Measurements from ENCODE around the gene CELF2. TPM values are rescaled to one million over a fixed set of nuclear protein-coding genes. Genes with fewer than 3 reads are reported as not detected.

CELF2 gene
- total and polyA plus RNA-seq, 2 of the 4 experiments (the other 2 are of a cell fraction) = 3.5 to 6.6 TPM

- Histone ChIP-seq H2BK5ac (ENCODE audit: low read depth, low read length, poor library complexity, severe bottlenecking) (no peak overlapping the region), H3K36me3 (ENCODE audit: control insufficient read depth, insufficient read depth, low read length) (no peaks in the 10 kb centered on the region), H2BK15ac (ENCODE audit: low read depth, low read length) (no peak overlapping the region), H3K18ac (ENCODE audit: low read depth, low read length) (no peak overlapping the region), H3K27me3 (ENCODE audit: control insufficient read depth, insufficient read depth, low read length) (no peaks in the 10 kb centered on the region), H3K4me1 (ENCODE audit: control insufficient read depth, insufficient read depth, low read length) (no peaks in the 10 kb centered on the region), H2BK120ac (ENCODE audit: low read depth, low read length) (no peak overlapping the region), H4K5ac (ENCODE audit: low read depth, low read length) (no peak overlapping the region), H3K4me3 (ENCODE audit: insufficient read depth, low read depth, low read length) (no peak overlapping the region), H4K20me1 (ENCODE audit: insufficient read depth, low read length) (no peaks in the 10 kb centered on the region), H2BK20ac (ENCODE audit: low read depth, low read length) (no peak overlapping the region), H3K9ac (ENCODE audit: low read depth, low read length) (no peak overlapping the region), H3K4ac (ENCODE audit: low read depth, low read length) (no peak overlapping the region), H2AK9ac (replicated peaks; ENCODE audit: low read depth, low read length, poor library complexity) (no peak overlapping the region), H3K9me1 (ENCODE audit: insufficient read depth, low read length) (no peaks in the 10 kb centered on the region), H4K91ac (ENCODE audit: insufficient read depth, low read depth, low read length) (no peak overlapping the region), H2AK5ac (ENCODE audit: low read depth, low read length) (no peak overlapping the region), H3K23ac (ENCODE audit: low read depth, low read length) (no peak overlapping the region), H3K79me1 (ENCODE audit: low read depth in 1 of 2, low read length in 2 of 2) (no peaks in the 10 kb centered on the region), H4K8ac (ENCODE audit: low read depth in 2 of 2, low read length in 2 of 2) (no peak overlapping the region), H3K14ac (replicated peaks; ENCODE audit: low read depth, low read length) (no peak overlapping the region), H3K27ac (ENCODE audit: insufficient read depth, low read length) (no peak overlapping the region), H2AFZ (replicated peaks; ENCODE audit: low read length, poor library complexity) (no peak overlapping the region), H3K9me3 (ENCODE audit: control insufficient read depth, insufficient read depth, low read length) (peaks cover 16% of the 10 kb centered on the region), H3K56ac (ENCODE audit: extremely low read depth, insufficient read depth, low read length) (no peak overlapping the region), H3K4me2 (ENCODE audit: low read depth, low read length) (no peak overlapping the region)
- intact Hi-C loops (cut with micrococcal nuclease) = no loop called here
- DNase-seq (no peak), ATAC-seq (ENCODE audit: low read depth) (no peak)
- TF ChIP-seq RFX5 (IDR thresholded peaks at IDR 0.05; ENCODE audit: low read depth, low read length) (no peak), MXI1 (IDR thresholded peaks at IDR 0.05; ENCODE audit: borderline replicate concordance, low read depth, low read length) (no peak), USF2 (IDR thresholded peaks at IDR 0.05; ENCODE audit: low read depth, low read length) (no peak), POLR2A (IDR thresholded peaks at IDR 0.05; ENCODE audit: low read depth, low read length) (no peak), FOS (IDR thresholded peaks at IDR 0.05; ENCODE audit: low read depth, low read length) (no peak), CEBPB (IDR thresholded peaks at IDR 0.05; ENCODE audit: low read depth, low read length) (no peak), MAFK (IDR thresholded peaks at IDR 0.05; ENCODE audit: low read depth, low read length) (no peak), SMC3 (IDR thresholded peaks at IDR 0.05; ENCODE audit: low read depth, low read length) (no peak), CHD1 (IDR thresholded peaks at IDR 0.05; ENCODE audit: low read depth, low read length) (no peak), NFE2L2 (IDR thresholded peaks at IDR 0.05; ENCODE audit: low read depth, low read length) (no peak), RAD21 (IDR thresholded peaks at IDR 0.05; ENCODE audit: low read length) (no peak), CTCF (conservative IDR thresholded peaks at IDR 0.05; ENCODE audit: low read depth, low read length) (no peak)
- CTCF ChIA-PET = no interaction called here
- no TSS peak for BruUV-seq (replicated peaks)
- POLR2A ChIA-PET (ENCODE audit: unreplicated experiment) = no interaction called here
- in situ Hi-C loops (cut with MboI; ENCODE audit: low sequenced_read_pairs) = no loop called here
- 100% methylated on average over 3 of the region's 11 CpGs; no CpG with 5 or more reads in 1 of the 2 experiments for WGBS, 2 experiments (ENCODE audit: extremely low coverage in 2 of 2, insufficient read length in 1 of 2)
- dilution Hi-C loops (cut with HindIII; ENCODE audit: low sequenced_read_pairs, unreplicated experiment) = no loop called here
Measured at GRCh38 chr10:11304906-11305585, 287.4 kb downstream of the CELF2 start.
